Measurements from ENCODE around the gene CYBB. TPM values are rescaled to one million over a fixed set of nuclear protein-coding genes. Genes with fewer than 3 reads are reported as not detected.

CYBB gene
- total RNA-seq, 3 donors from 2014 or later = 13.1 to 25.5 (median 23.5) TPM

GRCh38 chrX:37854748-37855147 is 74.9 kb downstream of the CYBB start:
- no peak overlapping the region for H3K4me3 ChIP-seq
- intact Hi-C loops (cut with DNase I; ENCODE audit: low total_unique reads) = no loop called here
- TF ChIP-seq POLR2AphosphoS5 (IDR thresholded peaks at IDR 0.05) (no peak), POLR2A (IDR thresholded peaks at IDR 0.05) (no peak)
- TF ChIP-seq, protein P1, sequence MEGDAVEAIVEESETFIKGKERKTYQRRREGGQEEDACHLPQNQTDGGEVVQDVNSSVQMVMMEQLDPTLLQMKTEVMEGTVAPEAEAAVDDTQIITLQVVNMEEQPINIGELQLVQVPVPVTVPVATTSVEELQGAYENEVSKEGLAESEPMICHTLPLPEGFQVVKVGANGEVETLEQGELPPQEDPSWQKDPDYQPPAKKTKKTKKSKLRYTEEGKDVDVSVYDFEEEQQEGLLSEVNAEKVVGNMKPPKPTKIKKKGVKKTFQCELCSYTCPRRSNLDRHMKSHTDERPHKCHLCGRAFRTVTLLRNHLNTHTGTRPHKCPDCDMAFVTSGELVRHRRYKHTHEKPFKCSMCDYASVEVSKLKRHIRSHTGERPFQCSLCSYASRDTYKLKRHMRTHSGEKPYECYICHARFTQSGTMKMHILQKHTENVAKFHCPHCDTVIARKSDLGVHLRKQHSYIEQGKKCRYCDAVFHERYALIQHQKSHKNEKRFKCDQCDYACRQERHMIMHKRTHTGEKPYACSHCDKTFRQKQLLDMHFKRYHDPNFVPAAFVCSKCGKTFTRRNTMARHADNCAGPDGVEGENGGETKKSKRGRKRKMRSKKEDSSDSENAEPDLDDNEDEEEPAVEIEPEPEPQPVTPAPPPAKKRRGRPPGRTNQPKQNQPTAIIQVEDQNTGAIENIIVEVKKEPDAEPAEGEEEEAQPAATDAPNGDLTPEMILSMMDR (IDR thresholded peaks at IDR 0.05) = no peak
- peaks cover 0 to 36% of the 10 kb centered on the region in 2 donors for H3K27me3 ChIP-seq
- DNase-seq (ENCODE audit: low spot score in 2 of 2) = no peak
- H3K27ac ChIP-seq = no peak overlapping the region
- H3K36me3 ChIP-seq = no peaks in the 10 kb centered on the region
- no peaks in the 10 kb centered on the region for H3K4me1 ChIP-seq
- H3K9me3 ChIP-seq = no peaks in the 10 kb centered on the region

- TF ChIP-seq POLR2AphosphoS5 (IDR thresholded peaks at IDR 0.05) = no peak
- no peak for TF ChIP-seq POLR2A (IDR thresholded peaks at IDR 0.05)
- Histone ChIP-seq H3K4me3 (no peak overlapping the region), H3K9me3 (no peaks in the 10 kb centered on the region), H3K4me1 (no peaks in the 10 kb centered on the region), H3K27me3 (peaks cover 0 to 21% of the 10 kb centered on the region in 2 donors), H3K27ac (no peak overlapping the region), H3K36me3 (no peaks in the 10 kb centered on the region)
- intact Hi-C loops (cut with DNase I; ENCODE audit: low total_unique reads) = no loop called here
- DNase-seq (ENCODE audit: low spot score in 2 of 2) = no peak
These were observed 80.9 kb downstream of the CYBB start for GRCh38 chrX:37860721-37861120.

DNA sequence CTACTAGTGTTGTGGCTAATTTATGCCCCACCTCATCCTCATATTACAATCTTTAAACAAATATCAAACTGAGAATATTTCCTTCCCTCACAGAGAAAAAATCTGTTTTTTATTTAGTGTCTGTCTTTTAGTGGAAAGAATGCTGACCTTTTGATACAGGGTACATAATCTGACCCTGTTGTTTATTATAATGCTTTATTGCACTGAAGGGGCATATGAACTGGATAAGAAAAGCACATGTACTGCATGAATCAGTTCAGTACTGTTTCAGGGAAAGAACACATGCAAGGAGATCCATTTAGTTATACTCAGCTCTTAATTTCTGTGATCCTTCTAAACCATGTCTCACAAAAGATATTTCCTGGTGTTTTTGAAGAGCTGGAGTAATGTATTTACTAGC is 83.0 kb downstream of the CYBB start:
- H3K9me3 ChIP-seq = no peaks in the 10 kb centered on the region
- TF ChIP-seq POLR2A (IDR thresholded peaks at IDR 0.05) (no peak), POLR2AphosphoS5 (IDR thresholded peaks at IDR 0.05) (no peak)
- TF ChIP-seq, protein P1 (IDR thresholded peaks at IDR 0.05) = no peak
- intact Hi-C loops (cut with DNase I; ENCODE audit: low total_unique reads) = no loop called here
- no peak overlapping the region for H3K27ac ChIP-seq
- H3K4me3 ChIP-seq = no peak overlapping the region
- no peaks in the 10 kb centered on the region for H3K36me3 ChIP-seq
- H3K4me1 ChIP-seq = no peaks in the 10 kb centered on the region
- DNase-seq (ENCODE audit: low spot score in 2 of 2) = no peak
- H3K27me3 ChIP-seq = peaks cover 0 to 35% of the 10 kb centered on the region in 2 donors

Other genes with a start within 250 kb of the CYBB start
- under 1 TPM; 0.16 to 0.59 (median 0.33) TPM for gene LANCL3, start 208.4 kb upstream of the CYBB start, total RNA-seq
- gene XK, start 94.3 kb upstream of the CYBB start, total RNA-seq = under 1 TPM; under 0.01 to 0.88 (median 0.66) TPM
- gene DYNLT3, start 67.5 kb downstream of the CYBB start, total RNA-seq = 10 to 100 TPM; 37.0 to 40.0 (median 37.5) TPM
- 1 to 10 TPM in 2 of 3 donors, under 1 TPM in 1; 0.80 to 10.0 (median 3.9) TPM for gene SYTL5, start 226.5 kb downstream of the CYBB start, total RNA-seq